Right lobe of liver (tissue), 4 donors: Measurements from ENCODE around the gene HIP1R.

Experiments used
- POLR2A ChIP-seq: fragments of 450-650 bp; IDR thresholded peaks from one replicate; pipeline ENCODE4 v1.6.1; 2017; ENCODE audit warnings: antibody characterized with exemption, mild to moderate bottlenecking
- TF ChIP-seq, protein P1 (sequence below), 4 donors: fragments of 200-600 bp in 3 of 4; fragments of 450-650 bp in 1 of 4; IDR thresholded peaks; one replicate each; pipeline versions ENCODE4 v1.5.1 to v1.8.0; 2016 to 2022; ENCODE audit warnings: antibody characterized with exemption in 4 of 4, mild to moderate bottlenecking in 2 of 4
- donor health status: DM: no; HTN: no; CAD: no.
- donor health status: DM: no; HTN: no; CAD: no.
- donor health status: DM: no; HTN: yes; CAD: no.

GRCh38 chr12:122847921-122848421 lies 12.7 kb downstream of the HIP1R start:
- TF ChIP-seq, protein P1, sequence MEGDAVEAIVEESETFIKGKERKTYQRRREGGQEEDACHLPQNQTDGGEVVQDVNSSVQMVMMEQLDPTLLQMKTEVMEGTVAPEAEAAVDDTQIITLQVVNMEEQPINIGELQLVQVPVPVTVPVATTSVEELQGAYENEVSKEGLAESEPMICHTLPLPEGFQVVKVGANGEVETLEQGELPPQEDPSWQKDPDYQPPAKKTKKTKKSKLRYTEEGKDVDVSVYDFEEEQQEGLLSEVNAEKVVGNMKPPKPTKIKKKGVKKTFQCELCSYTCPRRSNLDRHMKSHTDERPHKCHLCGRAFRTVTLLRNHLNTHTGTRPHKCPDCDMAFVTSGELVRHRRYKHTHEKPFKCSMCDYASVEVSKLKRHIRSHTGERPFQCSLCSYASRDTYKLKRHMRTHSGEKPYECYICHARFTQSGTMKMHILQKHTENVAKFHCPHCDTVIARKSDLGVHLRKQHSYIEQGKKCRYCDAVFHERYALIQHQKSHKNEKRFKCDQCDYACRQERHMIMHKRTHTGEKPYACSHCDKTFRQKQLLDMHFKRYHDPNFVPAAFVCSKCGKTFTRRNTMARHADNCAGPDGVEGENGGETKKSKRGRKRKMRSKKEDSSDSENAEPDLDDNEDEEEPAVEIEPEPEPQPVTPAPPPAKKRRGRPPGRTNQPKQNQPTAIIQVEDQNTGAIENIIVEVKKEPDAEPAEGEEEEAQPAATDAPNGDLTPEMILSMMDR (IDR thresholded peaks at IDR 0.05) = no peak
- TF ChIP-seq POLR2A = no peak
